Raji (cell line): ENCODE measurements around the gene POGLUT3.
A peak's percentile ranks its signal among the peaks of the same experiment; 100 is the strongest.

ENCODE experiments used
- POLR2A ChIP-seq: IDR thresholded peaks from 2 replicates; pipeline ENCODE4 v1.6.1; 2011; ENCODE audit warnings: low read depth, low read length, control low read depth; ENCODE audit not compliant: insufficient read depth

The POGLUT3 gene

DNA sequence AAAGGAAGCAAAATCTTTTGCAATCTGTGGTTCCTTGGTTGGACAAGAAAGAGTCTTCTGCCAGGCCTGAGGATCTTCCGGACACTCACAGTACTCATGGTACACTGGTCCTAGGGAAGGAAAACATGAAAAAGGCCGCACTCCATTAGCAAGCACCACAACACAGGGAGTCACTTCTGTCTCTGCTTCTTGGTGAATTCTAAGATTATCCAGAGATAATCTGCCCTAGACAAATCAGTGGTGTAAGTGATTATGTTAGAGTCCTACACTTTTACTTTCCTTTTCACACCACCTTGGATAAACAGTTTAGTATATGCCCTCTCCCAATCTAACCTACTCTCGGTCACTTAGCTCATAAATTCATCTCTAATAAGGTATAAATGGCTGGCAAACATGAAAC is 11.9 kb downstream of the POGLUT3 start:
- no peak for TF ChIP-seq POLR2A

DNA sequence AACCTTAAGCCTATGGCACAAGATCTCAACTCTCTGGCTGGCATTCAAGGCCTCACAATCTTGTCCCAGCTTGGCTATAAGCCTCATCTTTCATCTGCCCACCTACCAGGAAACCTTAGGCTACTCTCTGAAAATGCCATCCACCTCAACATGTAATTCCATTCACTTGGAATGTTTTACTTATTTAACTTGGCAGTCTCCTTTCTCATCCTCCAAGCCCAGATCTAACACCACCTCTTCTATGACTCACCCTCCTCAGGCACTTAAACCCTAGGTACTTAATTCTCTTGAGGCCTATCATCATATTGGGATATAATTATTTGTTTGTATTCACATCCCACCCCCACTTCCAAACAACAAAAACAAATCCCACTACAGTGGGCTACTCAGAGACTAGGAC is 15.0 kb downstream of the POGLUT3 start:
- no peak for TF ChIP-seq POLR2A

DNA sequence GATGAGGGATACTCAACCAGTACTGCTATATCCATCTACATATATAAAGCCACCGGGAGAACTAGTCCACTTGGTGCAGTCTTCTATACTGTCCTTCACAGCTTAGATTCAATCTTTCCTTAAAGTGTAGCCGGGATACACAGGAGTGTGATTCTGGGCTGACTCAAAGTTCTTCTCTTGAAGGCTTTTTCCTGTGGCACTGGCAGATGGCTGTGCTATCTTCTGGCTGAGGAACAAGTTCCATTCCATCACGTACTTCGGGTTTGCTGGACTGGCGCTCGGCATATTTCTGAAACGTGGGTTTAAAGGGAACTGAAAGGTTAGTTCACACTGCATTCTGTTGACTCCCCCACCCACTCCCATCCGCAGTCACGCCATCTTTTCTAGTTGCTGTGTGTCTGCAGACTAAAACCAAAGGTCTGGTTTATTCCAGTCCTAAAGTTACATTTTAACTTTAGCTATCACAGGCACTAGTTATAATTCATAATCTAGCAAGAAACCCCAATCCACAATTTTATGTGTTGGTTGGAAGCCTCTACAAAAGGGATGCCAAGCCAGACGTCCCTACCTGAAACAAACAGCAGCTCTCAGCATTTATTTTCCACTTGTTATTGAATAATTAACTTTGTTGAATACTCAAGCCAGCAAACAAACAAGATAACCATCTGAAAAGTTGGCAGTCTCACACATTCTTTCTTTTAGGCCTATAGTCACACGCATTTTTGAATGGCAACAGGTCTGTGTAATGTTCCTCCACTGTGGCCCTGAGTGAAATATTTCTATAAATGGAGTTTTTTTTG is 23.3 kb downstream of the POGLUT3 start:
- no peak for TF ChIP-seq POLR2A

DNA sequence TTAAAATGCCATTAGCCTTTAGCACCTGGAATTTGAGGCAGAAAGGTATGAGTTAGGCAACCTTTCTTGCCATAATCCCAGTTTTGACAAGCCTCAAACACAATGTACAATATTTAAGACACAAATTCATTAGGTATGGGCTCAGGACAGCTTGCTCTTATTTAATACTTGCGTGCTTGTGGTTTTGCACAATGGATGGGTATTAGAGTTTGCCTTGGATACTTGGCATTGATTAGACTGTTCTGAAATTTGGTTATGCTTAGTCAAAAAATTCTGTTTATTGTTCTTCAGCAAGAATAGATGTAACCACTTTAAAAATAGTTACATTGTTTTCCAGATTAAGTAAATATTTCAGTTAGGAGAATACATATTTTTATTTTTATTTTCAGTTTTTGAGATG is 25.5 kb downstream of the POGLUT3 start:
- TF ChIP-seq POLR2A, result no peak

DNA sequence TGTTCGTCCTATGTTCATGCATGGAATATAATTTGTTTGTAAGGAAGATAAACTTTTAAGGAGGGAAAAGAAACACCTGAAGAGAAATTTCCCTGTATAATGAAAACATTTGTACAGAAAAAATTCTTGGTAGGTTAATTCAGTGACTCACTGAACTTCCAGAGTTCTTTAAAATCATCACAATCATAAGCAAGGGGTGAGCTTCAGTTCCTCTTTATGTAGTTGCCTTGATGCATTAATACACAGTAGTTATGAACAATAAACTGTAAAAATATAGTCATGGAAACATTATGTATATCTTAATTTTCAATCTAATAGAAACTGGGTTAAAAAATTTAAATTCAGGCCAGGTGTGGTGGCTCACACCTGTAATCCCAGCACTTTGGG is 29.7 kb downstream of the POGLUT3 start:
- no peak for TF ChIP-seq POLR2A

DNA sequence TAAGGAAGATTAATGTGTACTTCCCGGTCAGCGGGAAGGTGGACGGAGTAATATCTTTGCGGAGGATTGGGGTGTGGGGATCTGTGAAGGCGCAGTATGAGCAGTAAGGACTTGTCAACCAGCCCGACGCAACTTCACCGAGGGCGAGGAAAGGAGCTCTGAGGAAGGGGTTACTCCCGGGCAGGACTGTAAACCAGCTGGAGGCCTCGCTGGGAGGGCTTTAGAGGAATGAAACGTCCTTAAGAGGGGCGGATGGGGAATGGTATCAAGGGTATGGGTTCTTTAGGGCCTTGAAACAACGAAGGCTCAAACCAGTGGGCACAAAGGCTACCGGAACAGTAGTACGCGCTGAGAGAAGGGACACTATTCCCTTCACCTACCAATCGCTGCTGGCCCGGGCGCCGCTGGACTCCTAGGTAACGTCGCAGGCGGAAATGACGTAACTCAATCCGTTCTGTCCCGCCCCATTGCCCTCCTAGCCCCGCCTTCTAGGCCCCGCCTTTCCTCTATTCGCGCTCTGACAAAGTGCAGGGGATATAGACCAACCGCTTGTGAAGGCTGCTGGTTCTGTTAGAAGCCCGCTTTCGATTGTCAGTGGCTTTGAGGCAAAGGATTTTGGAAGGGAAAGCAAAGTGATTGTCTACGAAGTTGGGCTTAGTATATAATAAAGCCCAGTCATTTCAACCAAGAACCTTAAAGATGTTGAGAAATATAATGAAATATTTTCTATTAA is 30.9 kb downstream of the POGLUT3 start, which contains the start of gene C11orf65:
Gene C11orf65 (minus strand): TSS at position 439 of the 733 bp plus-strand sequence. CDS start 5,970 bp downstream, outside the sequence.
- peak; percentile 95 for TF ChIP-seq POLR2A

DNA sequence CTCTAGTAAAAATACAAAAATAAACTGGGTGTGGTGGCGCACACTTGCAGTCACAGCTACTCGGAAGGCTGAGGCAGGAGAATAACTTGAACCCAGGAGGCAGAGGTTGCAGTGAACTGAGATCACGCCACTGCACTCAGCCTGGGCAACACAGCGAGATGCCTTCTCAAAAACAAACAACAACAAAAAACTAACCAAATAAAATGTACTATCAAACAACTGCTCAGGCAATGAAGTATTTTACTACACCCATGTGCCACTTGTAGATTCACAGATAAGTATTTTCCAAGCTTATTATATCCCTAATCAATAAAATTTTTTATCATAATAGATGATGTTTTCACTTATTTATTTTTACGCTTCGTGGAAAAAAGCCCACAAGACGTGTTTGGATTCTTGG is 31.8 kb downstream of the POGLUT3 start:
- no peak for TF ChIP-seq POLR2A

DNA sequence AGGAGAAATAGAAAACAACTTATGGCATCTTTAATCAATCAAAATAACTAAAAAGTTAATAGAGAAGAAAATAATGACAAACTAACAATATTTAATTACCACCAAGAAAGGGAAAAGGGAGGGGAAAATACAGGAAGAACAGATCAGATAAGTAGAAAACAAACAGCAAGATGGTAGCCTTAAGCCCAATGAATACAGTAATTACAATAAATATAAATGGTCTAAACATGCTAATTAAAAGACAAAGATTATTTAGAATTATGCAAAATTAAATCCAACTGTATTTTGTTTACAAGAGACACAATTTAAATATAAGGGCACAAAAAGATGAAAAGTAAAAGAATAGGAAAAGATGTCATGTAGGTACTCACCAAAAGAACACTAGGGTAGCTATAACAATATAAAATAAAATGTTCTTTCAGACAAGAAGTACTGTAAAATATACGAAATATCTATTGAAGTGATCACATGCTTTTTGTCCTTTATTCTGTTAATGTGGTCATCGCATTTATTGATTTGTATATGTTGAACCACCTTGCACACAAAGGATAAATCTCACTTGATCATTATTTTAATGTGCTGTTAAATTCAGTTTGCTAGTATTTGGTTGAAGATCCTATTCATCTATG is 44.9 kb downstream of the POGLUT3 start:
- no peak for TF ChIP-seq POLR2A
